T-helper 2 cell treated with Interferon-gamma antibody and Interleukin-4, amounts not matched to agents 100 ng/mL and 5 ng/mL, for 36 hours (primary cell): ENCODE measurements around the gene ARHGEF3. TPM values are rescaled to one million over a fixed set of nuclear protein-coding genes. Genes with fewer than 3 reads are reported as not detected.

Experiments used
- intact Hi-C: fragments of 100-400 bp; cut with micrococcal nuclease; formaldehyde crosslinking; loops from one replicate; pipeline ENCODE4 v1.15.1; 2023
- total RNA-seq: library from RNA; stranded (reverse); gene quantifications from 2 replicates; pipeline ENCODE4 v1.2.3, GENCODE V29; 2022

The ARHGEF3 gene
- total RNA-seq, 1 donor from 2014 or later = 78.4 TPM

GRCh38 chr3:56823421-56823926 is 21.7 kb upstream of the ARHGEF3 start:
- intact Hi-C loops = no loop called here

- intact Hi-C loops = no loop called here
Measured at GRCh38 chr3:56822501-56822900, 20.8 kb upstream of the ARHGEF3 start.

- intact Hi-C loops = no loop called here
Measured at GRCh38 chr3:56819016-56819809, 17.5 kb upstream of the ARHGEF3 start.

GRCh38 chr3:56818156-56818985 is 16.6 kb upstream of the ARHGEF3 start:
- intact Hi-C loops = no loop called here

- intact Hi-C loops = no loop called here
Measured at GRCh38 chr3:56817646-56818045, 15.9 kb upstream of the ARHGEF3 start.

- intact Hi-C loops = no loop called here
Measured at GRCh38 chr3:56816061-56816460, 14.3 kb upstream of the ARHGEF3 start.

- intact Hi-C loops = no loop called here
Measured at GRCh38 chr3:56815589-56815988, 13.8 kb upstream of the ARHGEF3 start.

- intact Hi-C loops = no loop called here
Measured at GRCh38 chr3:56813653-56813960, 11.9 kb upstream of the ARHGEF3 start.

GRCh38 chr3:56812754-56813652 is 11.3 kb upstream of the ARHGEF3 start:
- intact Hi-C loops = no loop called here

GRCh38 chr3:56811546-56812202 is 9.9 kb upstream of the ARHGEF3 start:
- intact Hi-C loops = no loop called here

- intact Hi-C loops = no loop called here
Measured at GRCh38 chr3:56810577-56811545, 9.1 kb upstream of the ARHGEF3 start.

- intact Hi-C loops = no loop called here
Measured at GRCh38 chr3:56806407-56806806, 4.7 kb upstream of the ARHGEF3 start.

- intact Hi-C loops = loop anchor here (5.0 kb wide), 2 partner anchors 60 to 425 kb away; partner anchors contain the start of gene APPL1
Measured at GRCh38 chr3:56802790-56803189, 1.0 kb upstream of the ARHGEF3 start.

GRCh38 chr3:56802378-56802745 is 613 bp upstream of the ARHGEF3 start:
- intact Hi-C loops = loop anchor here (5.0 kb wide), 2 partner anchors 60 to 425 kb away; partner anchors contain the start of gene APPL1

GRCh38 chr3:56800832-56801661 is 702 bp downstream of the ARHGEF3 start:
- intact Hi-C loops = loop anchor here (1.0 to 5.0 kb wide), 4 partner anchors 61 to 426 kb away; partner anchors contain the start of genes APPL1 and CCDC66

GRCh38 chr3:56800130-56800831 is 1.5 kb downstream of the ARHGEF3 start:
- intact Hi-C loops = loop anchor here (5.0 kb wide), 2 partner anchors 62 to 427 kb away; partner anchors contain the start of gene APPL1

GRCh38 chr3:56799251-56799882 is 2.4 kb downstream of the ARHGEF3 start:
- intact Hi-C loops = loop anchor here (1.0 kb wide), 8 partner anchors 11 to 190 kb away; no protein-coding TSS in a partner anchor
